NAMALWA (cell line): Measurements from ENCODE around the gene CASZ1.

Experiments used
- DNase-seq: peaks from one replicate; pipeline ENCODE4 v3.0.0-alpha.2; 2015; ENCODE audit warnings: low spot score

Gene CASZ1

DNA sequence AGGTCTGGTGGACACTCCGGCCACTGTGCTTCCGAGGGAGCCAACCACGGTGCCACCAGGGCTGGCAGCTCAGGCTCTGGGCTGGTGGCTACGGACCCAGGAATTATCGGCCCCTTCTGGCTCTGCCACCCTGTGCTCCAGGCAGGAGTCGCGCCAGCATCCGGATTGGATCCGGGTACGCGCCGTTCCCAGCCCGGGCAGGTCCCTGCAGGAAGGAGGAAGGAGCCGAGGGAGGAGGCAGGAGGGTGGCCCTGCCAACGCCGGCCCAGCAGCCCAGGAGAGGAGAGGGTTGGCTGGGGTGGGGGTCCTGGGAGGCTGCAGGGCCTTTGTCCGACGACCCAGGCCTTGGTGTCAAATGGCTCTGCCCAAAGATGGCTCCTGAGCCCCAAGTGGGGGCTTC lies 160.5 kb downstream of the CASZ1 start:
- DNase-seq: no peak

DNA sequence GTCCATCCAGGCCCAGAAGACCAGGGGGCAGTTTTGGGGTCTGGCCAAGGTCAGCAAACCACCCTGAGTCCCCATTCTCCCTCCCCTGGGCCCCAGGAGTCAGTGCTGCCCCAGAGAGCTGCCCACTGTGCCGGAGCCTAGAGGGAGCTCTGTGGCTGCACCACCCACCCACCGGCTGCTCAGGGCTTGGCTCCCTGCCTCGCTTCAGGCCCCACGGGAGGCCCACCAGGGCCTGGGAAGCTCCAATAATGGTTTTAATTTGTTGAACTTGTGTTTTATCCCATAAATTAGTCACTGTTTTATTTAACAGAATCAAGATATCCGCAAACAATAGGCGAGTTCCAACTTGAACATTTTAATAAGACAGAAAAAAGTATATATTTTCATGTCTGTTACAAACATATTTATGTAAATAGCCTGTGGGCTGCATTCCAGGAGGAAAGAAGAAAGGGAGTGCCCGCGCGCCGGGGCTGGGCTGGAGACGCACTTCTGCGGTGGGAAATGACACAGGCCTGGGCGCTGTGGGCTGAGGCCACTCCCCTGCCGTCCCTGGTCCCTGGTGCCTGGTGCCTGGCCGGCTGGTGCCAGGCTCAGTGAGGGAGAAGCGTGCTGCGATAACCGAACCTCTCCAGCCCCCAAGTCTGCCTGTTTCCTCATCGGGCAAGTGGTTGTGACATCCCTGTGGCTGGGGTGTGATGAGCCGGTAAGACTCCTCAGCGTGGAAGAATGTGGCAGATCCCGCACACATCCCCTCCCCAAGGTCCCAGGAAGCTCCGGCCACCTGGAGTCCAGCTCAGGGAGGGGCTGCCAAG lies 161.2 kb downstream of the CASZ1 start:
- DNase-seq: no peak

DNA sequence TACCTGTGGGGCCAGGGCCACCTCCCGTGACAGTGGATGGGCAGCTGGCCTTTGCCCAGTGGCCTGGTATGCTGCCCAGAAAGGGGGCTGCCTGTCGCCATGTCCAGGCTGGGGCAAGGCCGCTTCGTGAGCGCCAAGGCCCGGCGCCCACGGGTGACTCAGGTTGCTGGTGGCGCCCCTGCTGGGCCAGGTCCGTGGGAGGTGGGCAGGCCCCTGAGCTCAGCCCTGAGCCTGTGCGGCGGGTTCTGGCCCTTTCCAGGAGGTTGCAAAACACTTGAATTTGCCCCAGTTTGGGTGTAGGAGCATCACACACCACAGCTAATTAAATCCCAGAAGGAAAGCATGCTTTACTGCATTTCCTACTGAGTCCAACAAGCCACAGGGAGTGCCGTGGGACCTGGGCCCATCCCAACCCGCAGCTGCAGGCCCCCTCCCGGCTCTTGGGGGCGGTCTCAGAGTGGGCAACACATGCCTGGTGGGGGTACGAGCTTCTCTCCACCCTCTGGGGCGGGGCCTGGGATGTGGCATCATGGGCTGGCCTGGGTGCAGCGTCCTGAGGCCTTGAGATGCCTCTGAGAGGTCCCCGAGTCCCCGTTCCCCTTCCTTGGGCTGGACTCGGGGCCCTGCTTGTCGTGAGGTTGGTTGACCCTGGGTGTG lies 161.9 kb downstream of the CASZ1 start:
- DNase-seq: no peak

DNA sequence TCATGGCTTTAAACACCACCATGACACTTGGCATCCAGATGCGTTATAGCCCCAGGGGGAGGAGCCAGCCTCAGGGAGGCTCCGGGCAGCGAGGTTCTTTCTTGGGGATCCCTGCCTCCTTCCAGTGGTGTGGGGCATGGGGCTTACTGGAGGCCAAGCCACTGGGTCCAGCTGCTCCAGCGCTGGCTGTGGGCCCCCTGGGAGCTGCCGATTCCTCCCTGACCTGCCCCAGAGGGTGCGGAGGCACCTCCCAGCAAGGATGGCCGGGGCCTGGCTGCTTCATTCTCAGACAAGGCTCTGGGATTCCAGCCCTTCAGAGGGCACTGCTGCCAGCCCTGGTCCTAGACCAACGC lies 162.4 kb downstream of the CASZ1 start:
- no peak for DNase-seq

DNA sequence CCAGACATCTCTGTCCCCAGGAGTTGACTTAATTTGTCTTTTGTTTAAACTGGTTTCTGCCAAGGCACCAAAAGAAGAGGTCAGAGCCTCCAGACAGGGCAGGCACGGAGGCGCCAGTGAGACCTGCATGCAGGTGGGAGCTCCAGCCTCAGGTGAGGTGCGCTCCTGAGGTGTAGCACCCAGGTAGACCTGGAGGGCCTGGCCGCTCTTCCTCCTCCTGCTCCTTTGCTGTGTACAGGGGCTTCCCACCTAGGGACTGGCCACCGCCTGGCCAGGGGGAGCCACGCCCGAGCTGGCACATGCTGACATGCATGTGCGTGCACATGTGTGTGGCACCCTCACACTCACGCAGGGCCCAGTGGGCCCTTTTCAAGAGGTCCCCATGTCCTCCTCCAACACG lies 163.0 kb downstream of the CASZ1 start:
- DNase-seq: no peak

DNA sequence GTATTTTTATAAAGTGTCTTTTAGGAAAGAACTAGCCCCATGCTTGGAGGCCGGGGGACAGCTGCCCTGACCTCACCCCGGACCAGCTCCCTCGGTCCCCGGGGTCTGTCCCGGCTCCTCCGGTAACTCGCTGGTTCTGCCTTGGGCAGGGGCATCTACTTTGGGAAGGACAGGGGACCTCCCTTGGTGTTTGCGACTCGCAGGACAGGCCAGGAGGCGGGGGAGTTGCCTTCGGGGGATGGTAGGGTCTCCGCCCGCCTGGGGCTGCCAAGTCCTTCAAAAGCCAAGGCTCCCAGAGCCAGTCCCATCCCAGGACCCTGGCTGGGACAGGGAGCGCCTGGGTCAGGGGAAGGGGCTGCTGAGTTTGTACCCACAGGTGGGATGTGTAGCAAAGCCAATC lies 163.8 kb downstream of the CASZ1 start:
- no peak for DNase-seq

DNA sequence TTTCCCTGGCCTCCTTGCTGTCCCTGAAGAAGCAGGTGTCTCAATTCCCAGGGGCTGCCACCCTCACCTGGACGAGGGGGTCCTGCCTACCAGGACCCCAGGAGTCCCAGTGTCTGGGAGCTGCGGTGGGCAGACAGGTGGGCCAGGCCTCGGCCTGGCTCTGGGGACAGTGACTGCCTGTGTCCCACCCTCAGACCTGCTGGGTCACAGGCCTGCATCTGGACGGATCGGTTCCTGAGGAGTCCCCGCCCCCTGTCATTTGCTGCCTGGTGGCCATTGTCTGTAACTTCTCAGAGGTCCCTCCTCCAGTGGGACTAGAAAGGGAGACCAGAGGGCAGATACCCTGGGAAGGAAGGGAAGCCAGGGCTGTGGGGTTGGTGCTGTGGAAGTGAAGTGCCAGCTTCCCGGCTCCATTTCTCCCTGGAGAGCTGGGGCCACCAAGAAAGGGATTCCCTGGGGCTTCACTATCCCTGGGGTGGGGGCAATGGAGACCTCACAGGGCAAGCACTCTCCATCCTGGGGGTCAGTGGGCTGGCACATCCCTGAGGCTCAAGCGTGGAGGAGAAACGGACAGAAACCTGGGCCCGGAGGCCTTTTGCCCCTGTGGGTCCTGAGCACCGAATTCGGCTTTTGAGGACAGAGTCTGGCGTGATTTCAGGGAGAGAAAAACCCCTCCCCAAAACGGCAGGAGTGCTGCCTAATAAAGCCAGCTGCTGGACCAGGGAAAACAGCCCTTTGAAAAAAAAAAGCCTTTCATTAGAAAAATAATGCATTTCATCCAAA lies 164.4 kb downstream of the CASZ1 start:
- no peak for DNase-seq

DNA sequence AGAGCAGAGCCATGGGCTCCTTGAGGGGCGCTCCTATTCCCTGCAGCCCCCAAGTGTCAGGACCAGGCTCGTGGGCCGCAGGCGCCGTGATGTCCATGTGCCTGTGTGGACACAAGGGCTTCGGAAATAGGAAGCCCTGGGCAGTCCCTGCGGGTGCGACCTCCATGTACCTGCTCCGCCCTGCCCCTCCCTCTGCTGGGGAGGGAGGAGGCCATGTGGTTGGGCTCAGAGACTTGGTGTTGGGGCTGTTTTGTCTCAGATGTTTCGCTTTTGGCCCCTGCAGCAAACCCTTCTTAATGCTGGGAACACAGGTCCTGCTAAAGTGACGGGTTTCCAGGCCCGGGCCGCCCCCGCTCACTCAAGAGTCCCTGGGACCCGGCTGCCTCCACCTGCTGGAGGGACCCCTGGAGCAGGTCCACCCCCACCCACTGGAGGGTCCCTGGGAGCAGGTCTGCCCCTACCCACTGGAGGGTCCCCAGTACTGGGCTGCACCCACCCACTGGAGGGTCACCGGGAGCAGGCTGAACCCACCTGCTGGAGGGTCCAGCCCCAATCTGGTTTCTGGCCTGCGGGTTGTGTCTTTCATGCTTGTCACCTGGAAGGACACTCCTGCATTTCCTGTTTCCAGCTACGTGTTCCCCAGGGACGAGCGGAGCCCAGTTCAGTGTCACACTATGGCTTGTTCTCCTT lies 165.2 kb downstream of the CASZ1 start:
- DNase-seq: no peak

DNA sequence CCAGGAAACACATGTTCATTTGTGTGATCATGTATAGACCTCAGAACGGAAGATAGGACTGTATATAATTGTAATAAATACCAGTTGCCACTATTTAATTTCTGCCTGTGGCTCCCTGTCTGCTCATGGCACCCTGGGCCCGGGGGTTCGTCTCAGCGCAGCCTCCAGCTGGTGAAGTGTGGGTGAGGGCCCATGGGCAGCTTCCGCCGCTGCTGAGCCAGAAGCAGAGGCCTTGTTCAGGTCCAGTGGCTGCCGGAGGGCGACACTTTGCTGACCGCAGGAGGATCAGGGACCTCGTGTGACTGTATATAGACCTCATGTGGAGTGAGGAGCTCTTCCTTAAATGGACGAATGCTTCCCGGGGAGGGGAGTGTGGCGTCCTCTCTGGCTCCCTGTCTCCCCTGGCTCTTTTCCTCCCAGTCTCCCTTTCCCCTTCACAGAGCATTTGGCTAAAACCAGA lies 165.8 kb downstream of the CASZ1 start:
- no peak for DNase-seq

DNA sequence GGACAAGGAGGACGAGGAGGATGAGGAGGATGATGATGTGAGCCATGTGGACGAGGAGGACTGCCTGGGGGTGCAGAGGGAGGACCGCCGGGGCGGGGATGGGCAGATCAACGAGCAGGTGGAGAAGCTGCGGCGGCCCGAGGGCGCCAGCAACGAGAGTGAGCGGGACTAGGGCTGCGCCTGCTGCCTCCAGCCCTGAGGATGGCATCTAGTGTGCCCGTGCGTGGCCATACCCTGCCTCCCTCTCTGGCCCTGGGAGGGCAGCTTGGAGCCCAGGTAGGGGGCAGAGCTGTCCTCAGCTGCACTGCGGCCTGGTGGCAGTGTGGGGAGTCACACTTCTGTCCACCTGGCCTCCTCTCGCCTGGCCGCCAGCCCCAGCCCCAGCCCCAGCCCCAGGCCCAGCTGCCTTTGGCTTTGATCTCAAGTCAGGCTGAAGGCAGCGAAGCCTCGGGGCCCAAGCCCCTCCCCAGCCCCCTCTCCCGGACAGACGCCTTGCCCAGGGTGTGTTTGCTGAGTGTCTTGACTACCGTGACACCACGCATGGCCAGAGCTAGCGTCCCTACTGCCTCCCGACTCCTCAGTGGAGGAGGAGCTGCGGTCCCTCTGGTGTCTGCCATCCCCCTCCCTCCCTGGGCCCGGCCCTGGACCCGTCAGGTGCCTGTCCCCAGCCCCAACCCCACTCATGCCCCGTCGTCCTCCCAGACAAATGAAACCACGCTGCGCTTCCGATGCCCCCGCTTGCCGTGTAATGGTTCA lies 166.5 kb downstream of the CASZ1 start:
- no peak for DNase-seq

DNA sequence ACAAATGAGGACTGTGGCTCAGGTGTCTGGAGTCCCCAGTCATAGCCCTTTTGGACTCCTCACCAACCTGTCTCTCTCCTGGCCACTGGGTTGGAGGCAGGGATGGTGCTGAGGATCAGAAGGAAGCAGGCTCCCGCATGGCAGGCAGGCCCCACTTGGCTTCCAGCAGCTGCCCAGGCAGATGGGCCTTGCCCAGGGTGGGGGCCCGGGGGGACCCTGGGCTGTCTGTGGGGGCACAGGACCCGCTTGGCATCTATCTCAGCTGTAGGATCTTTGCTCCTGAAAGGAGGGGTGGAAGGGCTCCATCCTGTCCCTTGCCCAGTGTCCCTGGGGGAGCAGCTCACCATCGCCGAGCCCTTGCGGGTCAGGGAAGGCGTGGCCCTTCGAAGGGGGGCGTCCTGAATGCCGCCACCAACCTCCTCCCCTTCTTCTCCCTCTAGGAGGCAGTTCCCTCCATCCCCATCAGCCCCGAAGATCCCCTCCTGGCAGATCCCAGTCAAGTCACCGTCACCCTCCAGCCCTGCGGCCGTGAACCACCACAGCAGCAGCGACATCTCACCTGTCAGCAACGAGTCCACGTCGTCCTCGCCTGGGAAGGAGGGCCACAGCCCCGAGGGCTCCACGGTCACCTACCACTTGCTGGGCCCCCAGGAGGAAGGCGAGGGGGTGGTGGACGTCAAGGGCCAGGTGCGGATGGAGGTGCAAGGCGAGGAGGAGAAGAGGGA lies 167.2 kb downstream of the CASZ1 start:
- no peak for DNase-seq

DNA sequence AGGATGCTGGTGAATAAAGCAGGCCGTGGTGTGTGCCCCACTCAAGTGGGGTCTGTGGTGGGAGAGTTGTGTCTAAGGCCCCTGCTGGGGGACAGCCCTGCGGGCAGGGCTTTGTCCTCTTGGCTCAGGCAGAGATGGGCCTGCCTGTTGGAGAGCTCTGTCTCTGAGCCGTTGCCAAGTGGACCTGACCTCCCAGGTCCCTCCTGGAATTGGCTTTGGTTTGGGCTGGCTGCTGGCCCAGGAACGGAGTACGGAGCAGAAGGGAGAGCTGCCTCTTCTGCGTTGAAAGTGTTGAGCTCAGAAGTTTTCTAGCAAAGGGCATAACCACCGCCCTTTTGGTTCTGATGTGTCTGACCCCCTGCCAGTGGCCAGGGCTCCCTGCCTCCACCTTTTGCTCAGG lies 167.8 kb downstream of the CASZ1 start:
- no peak for DNase-seq

DNA sequence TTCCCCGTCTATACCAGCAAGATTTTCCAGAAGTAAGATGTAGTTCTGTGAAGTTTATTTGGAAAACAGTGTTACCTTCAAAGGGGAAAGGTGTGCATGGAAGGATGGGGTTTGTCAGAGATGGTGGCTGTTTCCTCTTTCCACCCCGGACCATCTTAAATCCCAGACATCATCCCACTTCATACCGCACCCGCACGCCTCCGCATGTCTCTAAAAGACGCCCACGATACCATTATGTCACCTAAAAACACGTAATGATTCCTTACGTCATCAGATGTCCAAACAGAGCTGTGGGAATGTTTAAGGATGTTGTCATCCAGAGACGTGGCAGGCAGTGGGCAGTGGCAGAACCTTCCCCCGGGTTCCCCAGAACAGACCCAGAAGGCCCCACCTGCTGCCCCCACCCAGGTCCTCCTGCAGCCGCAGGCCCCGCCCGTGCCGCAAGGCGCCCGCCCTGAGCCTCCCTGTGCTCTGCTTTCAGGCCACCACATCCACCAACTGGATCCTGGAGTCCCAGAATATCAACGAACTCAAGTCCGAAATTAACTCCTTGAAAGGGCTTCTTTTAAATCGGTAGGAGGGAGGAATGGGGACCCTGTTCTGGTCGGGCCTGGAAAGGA lies 169.5 kb downstream of the CASZ1 start:
- DNase-seq: no peak

DNA sequence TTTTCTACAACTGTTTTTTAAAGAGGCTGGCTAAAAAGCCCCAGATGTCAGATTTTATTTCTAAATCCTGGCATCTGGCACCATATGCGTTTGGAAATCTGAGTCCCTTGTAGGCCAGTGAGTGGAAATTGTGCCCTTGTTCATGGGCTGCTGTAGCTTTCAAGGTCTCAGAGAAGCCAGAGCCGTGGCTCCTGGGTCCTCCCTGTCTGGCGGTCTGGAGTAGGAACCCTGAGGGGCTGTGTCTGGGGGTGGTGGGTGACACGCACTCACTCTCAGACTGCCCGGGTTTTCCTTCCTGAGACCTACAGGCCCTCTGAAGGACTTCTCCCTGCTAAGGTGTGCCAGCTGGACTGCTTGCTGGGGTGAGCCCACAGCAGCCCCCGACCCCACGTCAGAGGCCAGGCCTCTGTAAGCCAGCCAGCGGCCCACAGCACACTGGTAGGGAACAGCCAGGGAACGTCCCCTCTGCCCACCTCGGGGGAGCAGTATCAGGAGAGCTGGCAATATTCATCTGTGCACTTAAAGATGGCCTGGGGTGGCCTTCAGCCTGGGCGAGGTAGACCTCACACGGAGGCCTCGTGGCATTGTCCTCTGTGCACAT lies 170.2 kb downstream of the CASZ1 start:
- no peak for DNase-seq

DNA sequence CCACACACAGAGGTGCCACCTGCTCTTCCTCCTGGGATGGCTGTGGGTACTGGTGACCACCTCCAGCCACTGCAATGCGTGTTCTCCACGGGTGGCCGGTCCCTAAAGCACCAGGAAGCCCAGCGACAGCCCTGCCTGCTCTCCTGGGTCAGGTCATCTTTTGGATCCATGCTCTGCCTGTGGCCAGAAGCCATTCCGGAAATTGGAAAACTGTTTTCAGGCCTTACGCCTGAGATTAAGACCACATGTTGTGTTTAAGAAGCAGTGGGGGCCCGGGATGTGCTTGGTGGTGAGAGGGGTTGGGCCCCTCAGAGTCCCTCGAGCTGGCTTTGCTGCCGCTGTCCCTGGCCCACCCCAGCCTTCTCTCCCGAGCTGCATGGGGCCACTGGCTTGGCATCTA lies 170.9 kb downstream of the CASZ1 start:
- DNase-seq: no peak

DNA sequence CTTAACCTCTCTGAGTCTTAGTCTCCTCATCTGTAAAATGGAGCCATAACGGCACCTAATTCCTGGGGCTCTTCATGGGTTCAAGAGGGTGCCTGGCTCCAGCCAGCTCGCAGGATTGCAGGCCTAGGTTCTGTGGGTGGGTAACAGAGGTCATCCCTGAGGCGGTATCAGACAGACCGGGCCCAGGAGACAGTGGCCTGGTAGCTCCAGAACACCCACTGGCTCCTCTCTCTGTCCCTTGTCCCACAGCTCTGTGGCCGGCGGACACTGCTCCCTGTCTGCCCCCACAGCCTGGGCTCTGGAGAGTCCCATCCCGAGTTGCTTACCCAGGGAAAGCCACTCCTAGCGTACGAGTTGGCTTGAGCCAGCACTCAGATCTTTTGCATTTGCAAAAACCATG lies 171.4 kb downstream of the CASZ1 start:
- no peak for DNase-seq

DNA sequence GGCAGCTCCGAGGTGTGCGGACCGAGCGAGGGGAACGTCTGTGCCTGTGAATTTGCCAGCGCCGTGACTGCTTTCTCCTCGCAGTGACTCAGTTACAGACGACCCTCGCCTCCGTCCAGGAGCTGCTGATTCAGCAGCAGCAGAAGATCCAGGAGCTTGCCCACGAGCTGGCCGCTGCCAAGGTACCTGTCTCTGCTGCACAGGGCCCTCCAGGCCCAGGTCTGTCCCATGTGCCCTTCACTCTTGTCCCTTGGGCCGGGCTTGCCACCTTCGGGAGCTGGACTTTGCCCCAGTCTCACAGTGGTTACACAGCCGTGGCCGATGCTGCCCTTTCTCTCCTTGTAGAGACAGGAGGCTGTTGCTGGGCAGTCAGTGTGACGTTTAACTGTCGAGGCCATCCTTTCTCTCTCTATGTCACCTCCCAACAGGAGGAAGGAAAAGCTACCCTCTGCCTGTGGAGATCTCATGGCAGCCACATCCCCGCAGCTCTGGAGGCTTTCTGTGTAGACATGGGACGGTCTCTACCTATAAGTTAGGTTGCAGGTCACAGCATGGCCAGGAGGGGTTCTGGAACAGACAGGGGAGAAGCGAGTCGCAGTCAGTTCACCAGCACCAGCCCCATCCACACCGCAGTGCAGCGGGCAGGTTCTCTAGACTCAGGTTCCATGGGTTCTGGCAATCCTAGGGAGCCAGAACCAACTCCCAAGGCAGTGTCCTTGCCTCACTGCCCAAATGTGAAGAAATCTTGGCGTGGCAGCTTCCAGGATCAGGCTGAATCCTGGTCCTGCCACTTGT lies 172.0 kb downstream of the CASZ1 start:
- DNase-seq: no peak

DNA sequence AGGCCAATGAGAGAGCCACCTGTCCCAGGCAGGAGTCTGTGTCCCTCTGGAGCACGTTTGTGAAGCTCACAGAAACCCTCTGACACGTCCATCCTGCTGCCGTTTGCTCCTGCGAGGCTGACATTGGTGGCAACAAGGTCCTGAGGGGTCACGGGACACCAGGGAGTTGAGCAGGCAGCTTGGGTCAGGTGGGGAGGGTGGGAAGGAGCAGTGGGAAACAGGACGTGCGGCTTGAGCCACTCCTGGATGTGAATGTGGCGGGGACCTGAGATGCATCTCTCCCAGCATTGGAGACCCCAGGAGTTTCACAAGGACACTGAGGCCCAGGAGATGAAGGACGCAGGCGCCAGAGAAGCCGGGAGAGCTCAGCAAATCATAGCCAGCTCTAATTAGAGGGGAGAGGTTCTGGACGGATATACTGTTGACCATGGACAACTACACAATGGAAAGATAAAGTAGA lies 172.7 kb downstream of the CASZ1 start:
- no peak for DNase-seq
